Fibroblast of skin of left biceps (primary cell): ENCODE measurements around the gene PCDHGA8.
"Not testable (repeated sequence)": the region's sequence is repeated elsewhere in the genome, so short reads cannot be mapped to it uniquely, and the experiment has no call there.

Experiments used
- DNase-seq, 2 experiments: peaks; one replicate each; pipeline ENCODE4 v3.0.0-alpha.2; 2013; ENCODE audit warnings: low read depth in 2 of 2

The PCDHGA8 gene

DNA sequence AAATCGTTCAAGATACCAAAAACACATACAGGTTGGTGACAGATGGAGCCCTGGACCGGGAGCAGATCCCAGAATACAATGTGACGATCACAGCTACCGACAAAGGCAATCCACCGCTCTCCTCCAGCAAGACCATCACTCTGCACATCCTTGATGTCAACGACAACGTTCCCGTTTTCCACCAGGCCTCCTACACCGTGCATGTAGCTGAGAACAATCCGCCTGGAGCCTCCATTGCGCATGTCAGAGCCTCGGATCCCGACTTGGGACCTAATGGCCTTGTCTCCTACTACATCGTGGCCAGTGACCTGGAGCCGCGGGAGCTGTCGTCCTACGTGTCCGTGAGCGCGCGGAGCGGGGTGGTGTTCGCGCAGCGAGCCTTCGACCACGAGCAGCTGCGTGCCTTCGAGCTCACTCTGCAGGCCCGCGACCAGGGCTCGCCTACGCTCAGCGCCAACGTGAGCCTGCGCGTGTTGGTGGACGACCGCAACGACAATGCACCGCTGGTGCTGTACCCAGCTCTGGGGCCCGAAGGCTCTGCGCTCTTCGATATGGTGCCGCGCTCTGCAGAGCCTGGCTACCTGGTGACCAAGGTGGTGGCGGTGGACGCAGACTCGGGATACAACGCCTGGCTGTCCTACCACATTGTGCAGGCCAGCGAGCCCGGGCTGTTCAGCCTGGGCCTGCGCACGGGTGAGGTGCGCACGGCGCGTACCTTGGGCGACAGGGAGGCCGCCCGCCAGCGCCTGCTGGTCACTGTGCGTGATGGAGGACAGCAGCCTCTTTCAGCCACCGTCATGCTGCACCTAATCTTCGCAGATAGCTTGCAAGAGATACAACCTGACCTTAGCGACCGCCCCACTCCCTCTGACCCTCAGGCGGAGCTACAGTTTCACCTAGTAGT lies 20.6 kb upstream of the PCDHGA8 start:
- DNase-seq = no peak

DNA sequence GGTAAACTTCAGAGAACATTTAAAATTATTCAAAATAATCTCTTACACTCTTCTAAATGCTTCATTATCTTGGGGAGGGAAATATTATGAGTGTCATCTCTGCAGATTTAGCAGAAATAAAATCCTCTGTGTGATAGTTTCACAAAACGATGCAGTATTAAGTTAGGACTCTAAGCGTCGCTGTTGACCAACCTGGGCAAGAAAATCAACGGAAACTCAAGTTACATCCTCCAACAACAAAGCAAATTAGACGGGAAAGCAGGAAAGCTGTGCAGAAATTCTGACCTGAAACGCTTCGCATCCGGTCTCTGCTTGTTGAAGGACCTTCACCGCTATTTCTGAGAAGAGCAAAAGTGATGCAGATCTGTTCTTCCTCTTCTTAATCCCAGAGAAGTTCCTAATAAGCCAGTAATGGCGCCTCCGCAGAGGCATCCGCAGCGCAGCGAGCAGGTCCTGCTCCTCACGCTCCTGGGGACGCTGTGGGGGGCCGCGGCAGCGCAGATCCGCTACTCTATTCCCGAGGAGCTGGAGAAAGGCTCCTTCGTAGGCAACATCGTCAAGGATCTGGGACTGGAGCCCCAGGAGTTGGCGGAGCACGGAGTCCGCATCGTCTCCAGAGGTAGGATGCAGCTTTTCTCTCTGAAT lies 18.6 kb upstream of the PCDHGA8 start, which contains the start of gene PCDHGA6:
Gene PCDHGA6 (plus strand): TSS at position 219 of the 645 bp plus-strand sequence. CDS start 193 bp downstream, at position 412.
- DNase-seq = no peak

DNA sequence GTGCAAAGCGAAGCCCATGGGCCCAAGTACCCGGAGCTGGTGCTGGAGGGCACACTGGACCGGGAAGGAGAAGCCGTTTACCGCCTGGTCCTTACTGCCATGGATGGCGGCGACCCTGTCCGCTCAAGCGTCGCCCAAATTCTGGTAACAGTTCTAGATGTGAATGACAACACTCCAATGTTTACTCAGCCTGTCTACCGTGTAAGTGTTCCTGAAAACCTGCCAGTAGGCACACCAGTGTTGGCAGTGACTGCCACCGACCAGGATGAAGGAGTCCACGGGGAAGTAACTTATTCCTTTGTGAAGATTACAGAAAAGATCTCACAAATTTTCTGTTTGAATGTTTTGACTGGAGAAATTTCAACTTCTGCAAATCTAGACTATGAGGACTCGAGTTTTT lies 17.8 kb upstream of the PCDHGA8 start:
- no peak for DNase-seq

DNA sequence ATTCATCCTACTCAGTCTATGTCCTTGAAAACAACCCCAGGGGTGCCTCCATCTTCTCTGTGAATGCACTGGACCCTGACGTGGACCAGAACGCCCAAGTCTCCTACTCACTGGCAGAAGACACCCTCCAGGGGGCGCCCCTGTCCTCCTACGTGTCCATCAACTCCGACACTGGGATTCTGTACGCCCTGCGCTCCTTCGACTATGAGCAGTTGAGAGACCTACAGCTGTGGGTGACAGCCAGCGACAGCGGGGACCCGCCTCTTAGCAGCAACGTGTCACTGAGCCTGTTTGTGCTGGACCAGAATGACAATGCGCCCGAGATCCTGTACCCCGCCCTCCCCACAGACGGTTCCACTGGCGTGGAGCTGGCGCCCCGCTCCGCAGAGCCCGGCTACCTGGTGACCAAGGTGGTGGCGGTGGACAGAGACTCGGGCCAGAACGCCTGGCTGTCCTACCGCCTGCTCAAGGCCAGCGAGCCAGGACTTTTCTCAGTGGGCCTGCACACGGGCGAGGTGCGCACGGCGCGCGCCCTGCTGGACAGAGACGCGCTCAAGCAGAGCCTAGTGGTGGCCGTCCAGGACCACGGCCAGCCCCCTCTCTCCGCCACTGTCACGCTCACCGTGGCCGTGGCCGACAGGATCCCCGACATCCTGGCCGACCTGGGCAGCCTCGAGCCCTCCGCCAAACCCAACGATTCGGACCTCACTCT lies 16.8 kb upstream of the PCDHGA8 start:
- not testable (repeated sequence) for DNase-seq

DNA sequence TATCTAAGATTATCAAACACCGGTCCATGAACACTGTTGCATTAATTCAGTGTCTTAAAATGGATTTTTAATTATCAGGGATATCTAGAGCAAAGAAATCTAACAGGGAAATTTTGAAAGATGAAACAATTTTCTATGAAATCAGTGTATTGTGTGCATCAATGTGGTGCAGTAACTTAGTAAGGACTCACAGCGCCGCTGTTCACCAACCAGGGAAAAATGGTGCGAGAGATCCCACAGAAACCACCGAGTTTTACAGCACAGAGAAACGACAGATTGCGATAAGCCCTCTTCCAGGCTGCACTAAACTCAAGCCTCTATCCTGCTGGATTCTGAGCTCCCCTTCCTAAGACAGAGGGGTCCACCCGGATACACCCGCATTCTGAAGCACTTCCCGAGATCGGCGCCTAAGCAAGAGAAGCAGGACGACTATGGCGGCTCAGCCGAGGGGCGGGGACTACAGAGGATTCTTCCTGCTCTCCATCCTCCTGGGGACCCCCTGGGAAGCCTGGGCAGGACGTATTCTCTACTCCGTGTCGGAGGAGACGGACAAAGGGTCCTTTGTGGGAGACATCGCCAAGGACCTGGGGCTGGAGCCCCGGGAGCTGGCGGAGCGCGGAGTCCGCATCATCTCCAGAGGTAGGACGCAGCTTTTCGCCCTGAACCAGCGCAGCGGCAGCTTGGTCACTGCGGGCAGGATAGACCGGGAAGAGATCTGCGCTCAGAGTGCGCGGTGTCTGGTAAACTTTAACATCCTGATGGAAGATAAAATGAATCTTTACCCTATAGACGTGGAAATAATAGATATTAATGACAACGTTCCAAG lies 9.8 kb upstream of the PCDHGA8 start, which contains the start of gene PCDHGA7:
Gene PCDHGA7 (plus strand): TSS at position 274 of the 826 bp plus-strand sequence. CDS start 158 bp downstream, at position 432.
- no peak for DNase-seq

DNA sequence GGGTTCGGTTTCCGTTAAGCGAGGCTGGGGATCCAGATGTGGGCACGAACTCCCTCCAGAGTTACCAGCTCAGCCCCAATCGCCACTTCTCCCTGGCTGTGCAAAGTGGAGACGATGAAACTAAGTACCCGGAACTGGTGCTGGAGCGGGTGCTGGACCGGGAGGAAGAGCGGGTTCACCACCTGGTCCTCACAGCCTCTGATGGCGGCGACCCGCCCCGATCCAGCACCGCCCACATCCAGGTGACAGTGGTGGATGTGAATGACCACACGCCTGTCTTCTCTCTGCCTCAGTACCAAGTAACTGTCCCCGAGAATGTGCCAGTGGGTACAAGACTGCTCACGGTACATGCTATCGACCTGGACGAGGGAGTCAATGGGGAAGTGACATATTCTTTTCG lies 9.1 kb upstream of the PCDHGA8 start:
- no peak for DNase-seq

DNA sequence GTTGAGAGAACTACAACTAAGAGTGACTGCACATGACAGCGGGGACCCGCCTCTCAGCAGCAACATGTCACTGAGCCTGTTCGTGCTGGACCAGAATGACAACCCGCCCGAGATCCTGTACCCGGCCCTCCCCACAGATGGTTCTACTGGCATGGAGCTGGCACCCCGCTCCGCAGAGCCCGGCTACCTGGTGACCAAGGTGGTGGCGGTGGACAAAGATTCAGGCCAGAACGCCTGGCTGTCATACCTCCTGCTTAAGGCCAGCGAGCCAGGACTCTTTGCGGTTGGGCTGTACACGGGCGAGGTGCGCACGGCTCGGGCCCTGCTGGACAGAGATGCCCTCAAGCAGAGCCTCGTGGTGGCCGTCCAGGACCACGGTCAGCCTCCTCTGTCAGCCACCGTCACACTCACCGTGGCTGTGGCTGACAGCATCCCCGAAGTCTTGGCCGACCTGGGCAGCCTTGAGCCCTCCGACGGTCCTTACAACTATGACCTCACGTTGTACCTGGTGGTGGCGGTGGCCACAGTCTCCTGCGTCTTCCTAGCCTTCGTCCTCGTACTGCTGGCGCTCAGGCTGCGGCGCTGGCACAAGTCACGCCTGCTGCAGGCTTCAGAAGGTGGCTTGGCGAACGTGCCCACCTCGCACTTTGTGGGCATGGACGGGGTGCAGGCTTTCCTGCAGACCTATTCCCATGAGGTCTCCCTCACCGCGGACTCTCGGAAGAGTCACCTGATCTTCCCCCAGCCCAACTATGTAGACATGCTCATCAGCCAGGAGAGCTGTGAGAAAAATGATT lies 7.8 kb upstream of the PCDHGA8 start:
- DNase-seq = no peak

DNA sequence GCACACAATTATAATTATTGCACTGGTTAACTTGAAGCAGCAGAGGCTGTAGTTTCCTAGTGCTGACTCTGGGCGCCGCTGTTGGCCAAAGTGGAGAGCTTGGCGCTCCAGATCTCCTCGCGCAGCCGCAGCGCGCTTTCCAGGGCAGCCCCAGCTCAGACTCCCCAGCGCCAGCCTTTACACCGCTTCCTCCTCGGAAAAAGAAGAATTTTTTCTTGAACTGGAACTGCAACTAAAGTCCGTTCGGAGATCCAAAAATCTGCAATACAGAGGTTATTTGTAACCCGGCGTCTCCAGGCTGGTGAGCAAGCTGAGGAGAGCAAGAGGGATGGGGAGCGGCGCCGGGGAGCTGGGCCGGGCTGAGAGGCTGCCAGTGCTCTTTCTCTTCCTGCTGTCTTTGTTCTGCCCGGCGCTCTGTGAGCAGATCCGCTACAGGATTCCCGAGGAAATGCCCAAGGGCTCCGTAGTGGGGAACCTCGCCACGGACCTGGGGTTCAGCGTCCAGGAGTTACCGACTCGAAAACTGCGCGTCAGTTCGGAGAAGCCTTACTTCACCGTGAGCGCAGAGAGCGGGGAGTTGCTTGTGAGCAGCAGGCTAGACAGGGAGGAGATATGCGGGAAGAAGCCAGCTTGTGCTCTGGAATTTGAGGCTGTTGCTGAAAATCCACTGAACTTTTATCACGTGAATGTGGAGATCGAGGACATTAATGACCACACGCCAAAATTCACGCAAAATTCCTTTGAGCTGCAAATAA lies 4.7 kb upstream of the PCDHGA8 start, which contains the start of gene PCDHGB4:
Gene PCDHGB4 (plus strand): TSS at position 142 of the 755 bp plus-strand sequence. CDS start 187 bp downstream, at position 329.
- not testable (repeated sequence) for DNase-seq

DNA sequence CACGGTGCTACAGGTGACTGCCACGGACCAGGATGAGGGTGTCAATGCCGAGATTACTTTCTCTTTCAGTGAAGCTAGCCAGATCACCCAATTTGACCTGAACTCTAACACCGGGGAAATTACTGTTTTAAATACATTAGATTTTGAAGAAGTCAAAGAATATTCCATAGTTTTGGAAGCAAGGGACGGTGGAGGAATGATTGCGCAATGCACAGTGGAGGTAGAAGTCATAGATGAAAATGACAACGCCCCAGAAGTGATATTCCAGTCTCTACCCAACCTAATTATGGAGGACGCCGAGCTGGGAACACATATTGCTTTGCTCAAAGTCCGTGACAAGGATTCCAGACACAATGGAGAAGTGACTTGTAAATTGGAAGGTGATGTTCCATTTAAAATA lies 3.8 kb upstream of the PCDHGA8 start:
- no peak for DNase-seq

DNA sequence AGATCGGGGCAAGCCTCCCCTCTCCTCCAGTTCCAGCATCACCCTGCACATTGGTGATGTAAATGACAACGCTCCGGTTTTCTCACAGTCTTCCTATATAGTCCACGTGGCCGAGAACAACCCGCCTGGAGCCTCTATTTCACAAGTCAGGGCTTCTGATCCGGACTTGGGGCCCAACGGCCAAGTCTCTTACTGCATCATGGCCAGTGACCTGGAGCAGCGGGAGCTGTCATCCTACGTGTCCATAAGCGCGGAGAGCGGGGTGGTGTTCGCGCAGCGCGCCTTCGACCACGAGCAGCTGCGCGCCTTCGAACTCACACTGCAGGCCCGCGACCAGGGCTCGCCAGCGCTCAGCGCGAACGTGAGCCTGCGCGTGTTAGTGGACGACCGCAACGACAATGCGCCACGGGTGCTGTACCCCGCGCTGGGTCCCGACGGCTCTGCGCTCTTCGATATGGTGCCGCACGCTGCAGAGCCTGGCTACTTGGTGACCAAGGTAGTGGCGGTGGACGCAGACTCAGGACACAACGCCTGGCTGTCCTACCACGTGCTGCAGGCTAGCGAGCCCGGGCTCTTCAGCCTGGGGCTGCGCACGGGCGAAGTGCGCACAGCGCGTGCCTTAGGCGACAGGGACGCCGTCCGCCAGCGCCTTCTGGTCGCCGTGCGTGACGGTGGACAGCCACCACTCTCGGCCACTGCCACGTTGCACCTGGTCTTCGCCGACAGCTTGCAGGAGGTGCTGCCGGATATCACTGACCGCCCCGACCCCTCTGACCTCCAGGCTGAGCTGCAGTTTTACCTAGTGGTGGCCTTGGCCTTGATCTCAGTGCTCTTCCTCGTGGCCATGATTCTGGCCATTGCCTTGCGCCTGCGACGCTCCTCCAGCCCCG lies 3.0 kb upstream of the PCDHGA8 start:
- DNase-seq = no peak

DNA sequence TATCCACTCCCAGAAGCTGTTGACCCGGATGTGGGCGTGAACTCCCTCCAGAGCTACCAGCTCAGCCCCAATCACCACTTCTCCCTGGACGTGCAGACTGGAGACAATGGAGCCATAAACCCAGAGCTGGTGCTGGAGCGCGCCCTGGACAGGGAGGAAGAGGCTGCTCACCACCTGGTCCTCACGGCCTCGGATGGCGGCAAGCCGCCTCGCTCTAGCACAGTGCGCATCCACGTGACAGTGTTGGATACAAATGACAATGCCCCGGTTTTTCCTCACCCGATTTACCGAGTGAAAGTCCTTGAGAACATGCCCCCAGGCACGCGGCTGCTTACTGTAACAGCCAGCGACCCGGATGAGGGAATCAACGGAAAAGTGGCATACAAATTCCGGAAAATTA lies 834 bp downstream of the PCDHGA8 start:
- DNase-seq = no peak

DNA sequence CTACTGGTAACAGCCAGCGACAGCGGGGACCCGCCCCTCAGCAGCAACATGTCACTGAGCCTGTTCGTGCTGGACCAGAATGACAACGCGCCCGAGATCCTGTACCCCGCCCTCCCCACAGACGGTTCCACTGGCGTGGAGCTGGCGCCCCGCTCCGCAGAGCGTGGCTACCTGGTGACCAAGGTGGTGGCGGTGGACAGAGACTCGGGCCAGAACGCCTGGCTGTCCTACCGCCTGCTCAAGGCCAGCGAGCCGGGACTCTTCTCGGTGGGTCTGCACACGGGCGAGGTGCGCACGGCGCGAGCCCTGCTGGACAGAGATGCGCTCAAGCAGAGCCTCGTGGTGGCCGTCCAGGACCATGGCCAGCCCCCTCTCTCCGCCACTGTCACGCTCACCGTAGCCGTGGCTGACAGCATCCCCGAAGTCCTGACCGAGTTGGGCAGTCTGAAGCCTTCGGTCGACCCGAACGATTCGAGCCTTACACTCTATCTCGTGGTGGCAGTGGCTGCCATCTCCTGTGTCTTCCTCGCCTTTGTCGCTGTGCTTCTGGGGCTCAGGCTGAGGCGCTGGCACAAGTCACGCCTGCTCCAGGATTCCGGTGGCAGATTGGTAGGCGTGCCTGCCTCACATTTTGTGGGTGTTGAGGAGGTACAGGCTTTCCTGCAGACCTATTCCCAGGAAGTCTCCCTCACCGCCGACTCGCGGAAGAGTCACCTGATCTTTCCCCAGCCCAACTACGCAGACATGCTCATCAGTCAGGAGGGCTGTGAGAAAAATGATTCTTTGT lies 2.2 kb downstream of the PCDHGA8 start:
- DNase-seq = not testable (repeated sequence)

DNA sequence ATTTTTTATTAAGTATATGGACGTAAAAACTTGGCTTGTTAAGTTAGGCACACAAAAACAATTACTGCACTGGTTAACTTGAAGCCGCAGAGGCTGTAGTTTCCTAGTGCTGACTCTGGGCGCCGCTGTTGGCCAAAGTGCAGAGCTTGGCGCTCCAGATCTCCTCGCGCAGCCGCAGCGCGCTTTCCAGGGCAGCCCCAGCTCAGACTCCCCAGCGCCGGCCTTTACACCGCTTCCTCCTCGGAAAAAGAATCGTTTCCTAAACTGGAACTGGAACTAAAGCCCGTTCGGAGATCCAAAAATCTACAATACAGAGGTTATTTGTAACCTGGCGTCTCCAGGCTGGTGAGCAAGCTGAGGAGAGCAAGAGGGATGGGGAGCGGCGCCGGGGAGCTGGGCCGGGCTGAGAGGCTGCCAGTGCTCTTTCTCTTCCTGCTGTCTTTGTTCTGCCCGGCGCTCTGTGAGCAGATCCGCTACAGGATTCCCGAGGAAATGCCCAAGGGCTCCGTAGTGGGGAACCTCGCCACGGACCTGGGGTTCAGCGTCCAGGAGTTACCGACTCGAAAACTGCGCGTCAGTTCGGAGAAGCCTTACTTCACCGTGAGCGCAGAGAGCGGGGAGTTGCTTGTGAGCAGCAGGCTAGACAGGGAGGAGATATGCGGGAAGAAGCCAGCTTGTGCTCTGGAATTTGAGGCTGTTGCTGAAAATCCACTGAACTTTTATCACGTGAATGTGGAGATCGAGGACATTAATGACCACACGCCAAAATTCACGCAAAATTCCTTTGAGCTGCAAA lies 5.5 kb downstream of the PCDHGA8 start, which contains the start of gene PCDHGB5:
Gene PCDHGB5 (plus strand): TSS at position 192 of the 796 bp plus-strand sequence. CDS start 181 bp downstream, at position 373.
- not testable (repeated sequence) for DNase-seq

DNA sequence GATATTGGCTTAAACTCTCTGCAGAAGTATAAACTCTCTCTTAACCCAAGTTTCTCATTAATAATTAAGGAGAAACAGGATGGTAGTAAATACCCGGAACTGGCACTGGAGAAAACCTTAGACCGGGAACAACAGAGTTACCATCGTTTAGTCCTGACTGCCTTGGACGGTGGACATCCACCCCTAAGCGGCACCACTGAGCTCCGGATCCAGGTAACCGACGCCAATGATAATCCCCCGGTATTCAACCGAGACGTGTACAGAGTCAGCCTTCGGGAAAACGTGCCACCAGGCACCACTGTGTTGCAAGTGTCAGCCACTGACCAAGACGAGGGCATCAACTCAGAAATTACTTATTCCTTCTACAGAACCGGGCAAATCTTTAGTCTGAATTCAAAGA lies 6.2 kb downstream of the PCDHGA8 start:
- no peak for DNase-seq

DNA sequence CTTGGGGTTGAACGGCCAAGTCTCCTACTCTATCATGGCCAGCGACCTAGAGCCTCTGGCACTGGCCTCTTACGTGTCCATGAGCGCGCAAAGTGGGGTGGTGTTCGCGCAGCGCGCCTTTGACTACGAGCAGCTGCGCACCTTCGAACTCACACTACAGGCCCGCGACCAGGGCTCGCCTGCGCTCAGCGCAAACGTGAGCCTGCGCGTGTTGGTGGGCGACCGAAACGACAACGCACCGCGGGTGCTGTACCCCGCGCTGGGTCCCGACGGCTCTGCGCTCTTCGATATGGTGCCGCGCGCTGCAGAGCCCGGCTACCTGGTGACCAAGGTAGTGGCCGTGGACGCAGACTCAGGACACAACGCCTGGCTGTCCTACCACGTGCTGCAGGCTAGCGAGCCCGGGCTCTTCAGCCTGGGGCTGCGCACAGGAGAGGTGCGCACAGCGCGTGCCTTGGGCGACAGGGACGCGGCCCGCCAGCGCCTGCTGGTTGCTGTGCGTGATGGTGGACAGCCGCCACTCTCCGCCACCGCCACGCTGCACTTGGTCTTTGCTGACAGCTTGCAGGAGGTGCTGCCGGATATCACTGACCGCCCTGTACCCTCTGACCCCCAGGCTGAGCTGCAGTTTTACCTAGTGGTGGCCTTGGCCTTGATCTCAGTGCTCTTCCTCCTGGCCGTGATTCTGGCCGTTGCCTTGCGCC lies 7.3 kb downstream of the PCDHGA8 start:
- no peak for DNase-seq
